ENCODE measurements around the gene SASH1.

The SASH1 gene

DNA sequence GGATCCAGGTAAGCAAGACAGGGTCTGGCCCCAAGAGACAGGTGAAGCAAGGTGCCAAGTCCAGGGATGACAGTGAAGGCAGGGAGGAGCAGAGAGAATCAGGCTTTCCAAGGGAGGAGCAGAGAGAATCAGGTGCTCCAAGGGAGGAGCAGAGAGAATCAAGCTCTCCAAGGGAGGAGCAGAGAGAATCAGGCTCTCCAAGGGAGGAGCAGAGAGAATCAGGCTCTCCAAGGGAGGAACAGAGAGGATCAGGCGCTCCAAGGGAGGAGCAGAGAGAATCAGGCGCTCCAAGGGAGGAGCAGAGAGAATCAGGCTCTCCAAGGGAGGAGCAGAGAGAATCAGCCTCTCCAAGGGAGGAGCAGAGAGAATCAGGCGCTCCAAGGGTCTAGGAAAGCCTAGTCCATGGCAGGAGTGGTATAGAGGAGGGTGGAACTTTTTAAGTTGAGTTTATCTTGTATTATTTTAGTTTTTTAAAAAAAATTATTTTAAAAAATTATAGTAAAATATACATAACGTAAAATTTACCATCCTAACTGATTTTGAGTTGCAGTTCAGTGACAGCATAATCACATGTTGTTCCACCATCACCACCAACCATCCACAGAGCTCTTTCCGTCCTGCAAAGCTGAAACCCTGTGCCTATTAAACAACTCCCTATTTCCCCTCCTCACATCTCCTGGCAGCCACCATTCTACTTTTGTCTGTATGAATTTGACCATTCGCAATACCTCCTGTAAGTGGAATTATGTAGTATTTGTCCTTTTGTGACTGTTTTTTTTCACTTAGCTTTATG, 64.1 kb downstream of the SASH1 start:
- no peak for DNase-seq

DNA sequence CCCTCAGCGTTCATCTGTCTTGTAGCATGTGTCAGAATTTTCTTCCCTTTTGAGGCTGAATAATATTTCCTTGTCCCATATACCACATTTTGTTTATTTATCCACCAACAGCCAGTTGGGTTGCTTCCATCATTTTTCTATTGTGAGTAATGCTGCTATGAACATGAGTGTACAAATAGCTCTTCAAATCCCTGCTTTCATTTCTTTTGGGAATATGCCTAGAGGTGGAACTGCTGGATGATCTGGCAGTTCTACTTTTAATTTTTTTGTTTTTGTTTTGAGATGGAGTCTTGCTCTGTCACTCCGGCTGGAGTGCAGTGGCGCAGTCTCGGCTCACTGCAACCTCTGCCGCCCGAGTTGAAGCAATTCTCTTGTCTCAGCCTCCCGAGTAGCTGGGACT, 64.7 kb downstream of the SASH1 start:
- DNase-seq: peak; percentile 97

DNA sequence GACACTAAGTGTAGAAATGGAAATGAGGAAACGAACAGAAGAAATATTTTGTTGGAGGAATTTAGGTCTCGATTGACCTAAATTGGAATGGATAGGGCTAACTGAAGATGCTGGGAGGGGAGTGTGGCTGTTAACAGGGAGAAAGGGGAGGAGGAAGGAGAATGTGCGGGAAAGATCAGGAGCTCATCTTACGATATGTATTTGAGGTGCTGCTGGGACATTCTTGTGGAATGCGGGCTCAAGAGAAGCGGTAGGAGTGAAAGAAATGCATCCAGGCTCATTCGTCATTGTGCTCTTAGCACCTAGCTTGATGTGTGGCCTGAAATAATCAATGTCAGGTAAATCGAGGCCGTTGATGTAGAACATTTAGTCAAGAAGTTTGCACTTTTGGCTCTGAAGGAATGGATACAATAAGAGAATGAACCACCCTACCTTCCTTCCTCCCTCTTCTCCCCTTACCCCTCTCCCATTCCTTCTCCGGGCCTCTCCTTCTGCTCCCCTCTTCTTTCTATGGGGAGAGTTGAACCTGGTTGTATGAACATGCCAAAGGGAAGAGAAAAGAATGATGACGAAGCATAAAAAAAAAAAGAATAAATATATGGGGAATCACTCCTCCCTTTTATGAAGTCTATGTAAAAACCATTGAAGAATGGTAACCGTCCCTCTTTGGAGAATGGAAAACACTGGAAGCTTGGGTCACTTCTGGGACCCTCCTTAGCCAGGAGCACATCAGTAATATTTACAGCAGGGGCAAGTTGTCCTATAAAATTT, 70.9 kb downstream of the SASH1 start:
- DNase-seq: no peak

DNA sequence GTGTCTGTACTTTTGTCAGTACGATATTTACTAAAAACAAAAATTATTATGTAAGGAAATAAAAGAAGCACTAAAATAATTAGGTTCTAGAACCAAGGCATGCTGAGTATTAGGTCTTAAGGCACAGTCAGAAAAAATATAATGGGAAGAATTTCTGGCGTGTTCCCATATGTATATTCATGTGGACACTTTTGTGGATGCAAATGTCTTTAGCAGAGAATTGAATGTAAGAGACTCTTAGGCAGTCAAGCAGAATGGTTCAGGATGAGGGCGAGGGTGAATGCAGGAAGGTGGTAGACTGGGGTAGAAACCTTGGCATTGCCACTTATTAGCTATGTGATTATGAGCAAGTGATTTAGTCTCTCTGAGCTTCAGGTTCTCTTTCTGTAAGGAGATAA, 71.5 kb downstream of the SASH1 start:
- DNase-seq: no peak

DNA sequence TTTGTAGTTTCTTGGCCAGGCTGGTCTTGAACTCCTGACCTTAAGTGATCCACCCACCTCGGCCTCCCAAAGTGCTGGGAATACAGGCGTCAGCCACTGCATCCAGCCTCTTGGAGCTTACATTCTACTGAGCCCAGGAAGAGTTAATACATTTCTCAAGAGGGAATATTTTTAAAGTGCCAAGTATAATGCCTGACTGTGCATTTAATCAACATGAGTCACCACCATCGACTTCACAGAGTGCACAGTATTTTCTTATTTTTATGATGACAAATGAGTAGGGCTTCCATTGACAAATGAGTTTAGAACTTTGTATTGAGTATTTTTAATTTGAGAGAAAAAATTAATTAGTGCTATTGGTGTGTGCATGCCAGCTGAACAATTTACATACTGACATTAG, 72.2 kb downstream of the SASH1 start:
- peak; percentile 83 for DNase-seq

DNA sequence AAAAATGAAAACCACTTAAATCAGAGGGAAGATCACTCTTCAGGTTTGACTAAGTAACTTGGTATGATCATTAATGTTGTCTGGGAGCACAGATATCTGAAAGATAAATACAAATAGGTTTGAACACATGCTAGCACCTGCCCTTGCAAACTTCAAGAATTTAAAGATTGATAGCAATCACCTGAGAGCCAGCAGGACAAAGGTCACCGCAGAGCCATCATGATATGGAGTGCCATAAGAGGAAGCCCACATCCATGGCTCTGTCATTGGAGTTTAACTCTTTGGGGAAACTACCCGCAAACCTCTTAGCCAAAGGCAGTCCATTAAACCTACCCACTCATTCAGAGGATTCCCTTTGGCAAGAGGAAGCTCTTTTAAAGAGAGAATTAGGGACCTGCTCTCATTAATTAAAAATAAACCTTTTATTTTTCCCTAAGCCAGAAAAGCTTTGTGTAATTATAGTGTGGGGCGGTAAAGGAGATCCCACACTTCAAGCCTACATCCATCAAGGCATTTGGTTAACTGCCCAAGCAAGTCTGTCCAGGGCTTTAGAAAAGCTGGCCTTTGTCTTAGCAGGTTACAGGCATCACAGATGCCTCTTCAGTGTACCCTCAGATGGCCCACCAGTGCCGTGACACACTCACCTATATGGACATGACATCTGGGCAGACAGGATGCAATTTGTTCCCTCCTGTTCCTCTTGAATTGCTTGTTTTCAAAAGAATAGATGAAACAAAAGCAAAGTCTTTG, 73.0 kb downstream of the SASH1 start:
- no peak for DNase-seq

DNA sequence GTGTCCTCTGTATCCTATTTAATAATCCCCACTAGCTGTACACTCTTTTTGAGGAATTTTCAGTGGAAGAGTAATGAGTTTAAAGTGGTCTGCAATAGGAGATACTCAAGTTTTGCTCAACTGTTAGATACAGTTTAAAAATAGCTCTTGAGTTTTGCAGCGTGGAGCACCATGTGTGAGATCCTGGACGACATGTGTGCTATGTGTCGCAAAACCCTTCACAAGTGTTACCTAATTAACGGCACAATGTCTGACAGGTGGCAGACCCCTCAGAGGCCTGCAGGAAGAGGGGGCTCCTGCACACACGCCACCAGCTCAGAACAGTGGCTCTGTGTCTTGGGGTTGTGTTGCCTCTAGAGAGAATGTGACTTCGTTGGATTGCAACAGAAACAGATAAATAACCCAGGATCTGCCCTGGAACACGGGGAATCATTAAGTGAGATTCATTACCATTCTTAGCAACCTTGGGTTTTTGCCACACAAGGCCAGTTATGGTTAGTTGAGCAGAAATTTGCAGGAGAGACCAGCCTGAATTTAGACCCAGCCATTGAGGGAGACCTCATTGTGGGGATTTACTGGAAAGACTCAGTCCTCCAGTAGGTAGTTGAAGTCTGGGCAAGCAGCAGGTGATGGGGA, 73.8 kb downstream of the SASH1 start:
- no peak for DNase-seq

DNA sequence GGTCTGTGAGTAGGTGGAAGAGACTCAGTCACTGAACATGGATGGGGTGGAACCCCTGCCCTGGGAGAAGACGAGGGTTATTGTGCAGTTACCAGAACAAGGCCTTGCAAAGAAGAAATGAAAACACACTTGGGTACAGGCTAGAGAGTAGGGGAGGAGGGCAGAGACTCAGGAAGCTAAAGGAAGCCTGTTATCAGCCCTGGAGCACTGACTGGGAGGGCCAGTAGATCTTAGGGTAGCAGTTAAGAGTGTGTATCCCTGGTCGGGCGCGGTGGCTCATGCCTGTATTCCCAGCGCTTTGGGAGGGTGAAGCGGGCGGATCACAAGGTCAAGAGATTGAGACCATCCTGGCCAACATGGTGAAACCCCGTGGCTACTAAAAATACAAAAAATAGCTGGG, 74.4 kb downstream of the SASH1 start:
- DNase-seq: no peak

DNA sequence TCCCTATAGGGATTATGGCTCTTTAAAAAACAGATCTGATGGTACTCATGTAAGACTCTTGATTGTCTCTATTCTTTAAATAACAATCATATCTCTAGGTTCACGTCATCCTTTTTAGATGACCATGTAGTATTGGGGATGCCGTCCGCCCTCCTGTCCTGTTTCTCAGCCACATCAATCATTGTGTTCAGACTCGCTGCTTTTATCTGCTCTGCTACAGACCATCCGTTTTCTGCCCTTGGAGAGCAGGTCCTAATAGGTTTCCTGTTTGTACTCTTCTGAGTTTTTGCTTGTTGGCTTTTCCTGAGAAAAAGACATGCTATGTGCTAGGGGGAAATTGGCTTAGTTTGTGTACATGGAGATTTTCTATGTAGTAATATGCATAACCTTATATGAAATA, 76.8 kb downstream of the SASH1 start:
- no peak for DNase-seq

DNA sequence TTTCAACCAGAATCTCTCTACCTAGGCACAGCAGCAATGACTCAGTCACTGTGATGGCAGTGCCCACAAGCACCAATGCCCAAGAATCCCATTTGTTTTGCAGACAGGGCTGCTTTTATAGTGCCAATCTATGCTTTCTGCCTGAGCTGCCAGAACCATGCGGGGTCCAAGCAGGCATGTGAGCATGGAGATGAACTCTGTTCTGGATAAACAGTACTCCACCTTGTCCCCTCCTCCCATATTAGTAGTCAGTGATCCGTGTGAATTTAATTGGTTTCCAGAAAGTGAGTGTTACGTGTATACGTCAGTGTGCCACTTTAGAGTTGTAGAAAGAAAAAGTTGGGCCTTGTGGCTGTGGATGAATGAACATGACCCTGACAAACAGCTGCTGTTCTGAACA, 79.4 kb downstream of the SASH1 start:
- no peak for DNase-seq

DNA sequence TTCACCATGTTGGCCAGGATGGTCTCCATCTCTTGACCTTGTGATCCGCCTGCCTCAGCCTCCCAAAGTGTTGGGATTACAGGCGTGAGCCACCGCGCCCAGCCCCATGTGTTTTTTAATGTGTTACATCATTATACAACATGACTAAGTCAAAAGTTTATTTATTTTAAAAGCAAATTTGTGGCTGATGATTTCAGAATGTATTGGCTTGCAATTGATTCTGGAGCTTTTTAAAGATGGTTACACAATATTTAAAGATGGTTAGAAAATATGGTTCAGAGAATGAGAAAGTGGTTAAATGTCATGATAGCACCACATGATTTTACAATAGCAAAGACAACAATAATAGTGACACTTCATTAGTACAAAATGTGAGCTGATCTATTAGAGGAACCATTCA, 80.5 kb downstream of the SASH1 start:
- no peak for DNase-seq

DNA sequence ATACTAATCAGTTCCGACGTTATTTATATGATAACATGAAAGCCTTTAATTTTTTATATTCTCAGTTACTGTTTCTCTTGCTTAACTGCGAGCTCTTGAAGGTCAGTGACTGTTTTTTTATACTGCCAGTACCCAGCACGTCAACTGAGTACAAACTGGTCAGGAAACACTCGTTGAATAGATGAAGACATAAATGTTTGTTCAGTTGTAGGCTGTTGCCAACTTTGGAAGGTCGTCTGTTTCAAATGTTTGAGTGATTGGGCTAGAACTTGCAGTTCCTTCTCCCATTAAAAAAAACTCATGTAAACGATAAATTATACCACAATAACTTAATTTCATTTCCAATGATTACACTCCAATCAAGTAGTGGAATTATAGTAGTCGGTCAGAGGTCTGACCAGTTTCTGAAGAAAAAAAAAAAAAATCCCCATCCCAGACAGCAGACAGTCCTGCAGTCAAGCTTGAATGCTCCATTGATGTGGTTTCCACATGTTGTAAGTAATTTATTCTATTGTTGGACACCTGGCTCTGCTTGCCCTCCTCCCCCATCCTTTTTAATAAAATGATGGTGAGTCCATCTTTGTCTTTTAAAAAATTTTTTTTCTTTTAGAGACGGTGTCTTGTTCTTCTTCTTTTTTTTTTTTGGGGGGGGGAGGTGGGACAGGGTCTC, 81.1 kb downstream of the SASH1 start:
- no peak for DNase-seq

DNA sequence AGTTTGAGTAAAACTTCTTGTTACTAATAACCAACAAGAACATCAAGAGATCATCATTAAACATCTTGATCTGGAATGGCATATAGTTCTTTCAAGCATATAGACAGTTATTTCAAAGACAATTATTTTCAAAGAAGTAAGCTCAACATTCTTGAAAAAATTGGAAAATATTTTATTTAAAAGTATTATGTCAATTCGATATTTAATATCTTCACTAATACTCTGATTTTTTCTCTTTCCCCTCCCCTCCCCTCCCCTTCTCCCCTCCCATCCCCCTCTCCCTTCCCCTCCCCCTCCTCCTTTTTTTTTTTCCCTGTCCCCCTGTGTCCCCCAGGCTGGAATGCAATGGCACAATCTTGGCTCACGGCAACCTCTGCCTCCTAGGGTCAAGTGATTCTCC, 82.8 kb downstream of the SASH1 start:
- DNase-seq: no peak

DNA sequence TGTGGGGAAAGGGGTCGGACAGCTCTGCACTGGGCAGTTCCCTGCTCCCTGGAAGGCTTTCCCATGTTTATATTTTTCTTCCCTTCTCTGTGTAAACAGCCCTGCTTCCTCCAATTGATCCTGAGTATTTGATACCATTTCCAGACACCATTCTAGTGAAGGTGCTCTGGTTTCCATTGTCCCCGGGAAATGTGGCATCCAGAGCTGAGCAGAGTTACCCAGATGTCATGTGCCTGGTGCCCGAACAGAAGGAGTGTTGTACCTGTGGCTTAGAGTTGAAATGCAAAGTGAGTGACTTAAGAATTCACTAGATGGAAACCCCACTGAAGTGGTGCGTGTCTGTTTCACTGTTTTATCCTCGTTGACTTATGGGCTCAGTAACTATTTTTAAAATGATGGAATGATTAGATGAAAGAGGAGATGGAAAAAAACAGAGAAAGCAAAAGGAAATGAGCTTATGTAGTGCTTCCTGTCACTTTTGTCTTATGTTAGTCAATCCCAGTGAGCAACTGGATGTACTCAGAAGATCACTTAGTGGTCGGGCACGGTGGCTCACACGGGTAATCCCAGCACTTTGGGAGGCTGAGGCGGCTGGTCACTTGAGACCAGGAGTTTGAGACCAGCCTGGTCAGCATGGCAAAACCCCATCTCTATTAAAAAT, 83.8 kb downstream of the SASH1 start:
- DNase-seq: no peak

DNA sequence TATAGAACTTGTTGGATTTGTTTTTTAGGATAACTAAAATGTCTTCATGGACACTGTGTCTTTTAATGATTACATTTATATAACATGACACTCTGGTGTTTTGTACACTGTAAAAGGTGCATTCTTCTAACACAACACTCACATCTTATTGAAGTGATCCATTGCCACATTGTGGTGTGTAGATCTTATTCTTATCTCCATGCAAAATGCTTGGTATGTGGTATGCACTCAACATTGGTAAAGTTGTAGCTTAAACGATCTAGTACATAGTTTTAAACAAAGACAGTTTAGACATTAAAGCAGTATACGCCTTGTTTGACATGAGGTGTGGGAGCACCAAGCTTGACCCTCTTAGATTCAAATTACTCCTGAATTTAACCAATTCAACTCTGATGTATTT, 84.7 kb downstream of the SASH1 start:
- no peak for DNase-seq

DNA sequence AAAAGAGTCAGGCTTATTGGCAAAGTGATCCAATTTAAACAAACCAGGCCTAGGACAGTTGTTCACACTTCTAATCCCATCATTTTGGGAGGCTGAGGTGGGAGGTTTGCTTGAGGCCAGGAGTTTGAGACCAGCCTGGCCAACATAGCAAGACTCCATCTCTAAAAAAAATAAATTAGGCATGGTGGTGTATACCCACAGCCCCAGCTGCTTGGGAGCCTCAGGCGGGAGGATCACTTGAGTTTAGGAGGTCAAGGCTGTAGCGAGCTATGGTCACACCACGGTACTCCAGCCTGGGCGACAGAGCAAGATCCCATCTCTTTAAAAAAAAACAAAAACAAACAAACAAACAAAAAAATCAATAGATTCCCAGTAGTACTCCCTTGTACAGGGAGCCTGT, 86.8 kb downstream of the SASH1 start:
- no peak for DNase-seq

DNA sequence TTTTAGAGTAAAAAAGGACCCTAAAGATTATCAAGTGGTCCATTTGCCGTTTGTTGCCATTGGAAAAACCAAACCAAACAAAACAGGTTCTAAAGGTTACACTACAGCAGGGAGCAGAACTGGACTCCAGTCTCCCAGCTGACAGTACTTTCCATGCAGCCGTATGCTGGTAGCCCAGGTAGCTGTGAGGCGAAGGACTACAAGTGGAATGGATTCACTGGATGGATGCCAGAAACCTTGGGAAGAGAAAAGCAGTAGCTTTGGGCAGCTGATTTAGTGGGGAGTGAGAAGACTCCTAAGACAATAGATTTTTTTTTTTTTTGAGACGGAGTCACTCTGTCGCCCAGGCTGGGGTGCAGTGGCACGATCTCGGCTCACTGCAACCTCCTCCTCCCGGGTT, 88.3 kb downstream of the SASH1 start:
- no peak for DNase-seq

DNA sequence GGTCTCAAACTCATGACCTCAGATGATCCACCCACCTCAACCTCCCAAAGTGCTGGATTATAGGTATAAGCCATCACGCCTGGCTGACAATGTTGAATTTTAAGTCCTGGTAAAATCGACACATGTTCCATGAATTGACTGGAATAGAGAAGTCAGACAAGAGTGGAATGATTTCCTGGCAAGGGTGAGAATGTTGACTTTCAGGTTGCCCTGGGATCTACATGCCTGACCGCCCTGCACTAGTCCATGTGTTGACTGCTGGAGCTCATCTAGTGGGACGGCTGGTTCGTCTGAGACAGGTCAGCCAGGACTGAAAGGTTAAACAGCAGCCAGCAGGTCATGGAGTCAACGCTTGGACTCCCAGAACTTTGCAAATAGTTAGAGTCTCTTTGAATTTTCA, 88.8 kb downstream of the SASH1 start:
- no peak for DNase-seq

DNA sequence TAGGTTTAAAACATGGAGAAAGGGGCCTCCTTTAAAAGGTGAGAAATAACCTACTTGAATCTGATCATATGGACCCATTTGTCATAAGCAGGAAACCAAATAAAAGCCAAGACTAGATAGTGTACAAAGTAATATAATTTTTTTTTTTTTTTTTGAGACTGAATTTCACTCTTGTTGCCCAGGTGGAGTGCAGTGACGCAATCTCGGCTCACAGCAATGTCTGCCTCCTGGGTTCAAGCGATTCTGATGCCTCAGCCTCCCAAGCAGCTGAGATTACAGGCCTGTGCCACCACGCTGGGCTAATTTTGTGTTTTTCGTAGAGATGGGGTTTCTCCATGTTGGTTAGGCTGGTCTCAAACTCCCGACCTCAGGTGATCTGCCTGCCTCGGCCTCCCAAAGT, 89.2 kb downstream of the SASH1 start:
- no peak for DNase-seq

DNA sequence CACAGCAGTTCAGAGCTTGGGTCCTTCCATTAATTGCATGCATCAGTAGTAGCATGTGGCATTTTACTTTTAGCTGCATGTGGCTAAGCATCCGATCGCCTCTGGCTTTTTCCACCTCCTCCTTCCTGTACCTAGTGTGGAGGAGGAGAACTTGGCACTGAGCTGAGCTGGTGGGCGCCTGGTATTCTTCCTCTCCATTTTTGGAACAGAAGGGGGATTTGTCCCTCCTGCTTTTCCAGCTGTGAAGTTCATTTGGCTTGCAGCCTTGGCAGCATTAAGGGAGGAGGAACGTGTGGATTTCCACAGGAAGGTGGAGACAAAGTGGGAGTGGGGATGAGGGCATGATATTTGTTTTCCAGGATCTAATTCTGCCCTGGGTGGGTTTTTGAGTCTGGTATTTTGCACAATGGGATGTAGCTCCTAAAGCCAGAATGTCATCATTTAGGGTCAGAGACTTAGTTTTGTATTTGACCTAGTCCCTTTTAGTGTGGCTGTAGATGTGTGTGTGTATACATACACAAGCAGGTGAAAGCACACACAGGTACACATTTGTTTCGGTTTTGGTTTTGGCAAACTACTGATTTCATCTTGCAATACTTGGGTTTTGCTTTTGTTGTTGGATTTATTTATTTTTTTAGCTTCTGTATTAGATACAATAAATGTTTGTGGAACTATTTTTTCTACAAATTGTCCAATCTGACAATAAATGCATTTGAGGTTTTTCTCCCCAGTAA, 90.0 kb downstream of the SASH1 start:
- no peak for DNase-seq

DNA sequence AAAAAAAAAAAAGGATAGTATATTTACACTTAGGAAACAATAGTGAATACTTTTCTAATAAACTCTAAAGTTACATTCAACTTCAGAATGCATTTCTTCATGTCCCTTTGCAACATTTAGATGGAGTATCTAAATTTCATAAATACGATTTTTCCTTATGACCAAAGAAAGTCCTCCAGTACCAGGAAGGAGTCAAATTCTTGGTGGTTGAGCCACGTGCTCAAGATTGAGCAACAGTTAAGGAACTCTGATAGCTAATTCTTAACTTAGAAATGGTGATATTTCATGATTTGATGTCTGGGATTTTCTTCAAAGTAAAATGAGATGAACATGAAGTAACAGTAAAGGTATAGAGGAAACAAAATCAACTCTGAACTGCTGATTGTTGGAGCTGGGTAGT, 92.7 kb downstream of the SASH1 start:
- DNase-seq: peak; percentile 40

DNA sequence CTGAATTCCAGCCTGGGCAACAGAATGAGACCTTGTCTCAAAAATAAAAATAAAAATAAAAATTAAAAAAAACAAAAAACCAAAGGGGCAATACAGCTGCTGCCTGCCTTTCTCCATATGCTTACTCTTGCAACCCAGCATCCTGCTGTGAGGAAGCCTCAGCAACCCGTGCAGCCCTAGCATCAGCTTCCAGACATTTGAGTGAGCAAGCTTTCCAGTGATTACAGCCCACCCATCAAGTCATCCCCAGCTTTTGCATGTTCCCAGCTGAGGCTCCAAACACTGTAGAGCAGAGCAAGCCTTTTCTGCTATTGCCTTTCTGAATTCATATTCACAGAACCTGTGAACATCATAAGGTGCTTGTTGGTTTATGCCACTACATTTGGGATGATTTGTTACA, 93.8 kb downstream of the SASH1 start:
- no peak for DNase-seq
